Uterus (tissue), 2 donors: Measurements from ENCODE around the gene THRAP3.

Experiments
- CTCF ChIP-seq, 4 experiments: fragments of 200-600 bp in 2 of 4; fragments of 450-650 bp in 2 of 4; sonication (generic) in 2 of 4; IDR thresholded peaks; one replicate each; pipeline ENCODE4 v1.5.1; 2016 to 2019; ENCODE audit warnings: antibody characterized with exemption in 4 of 4, mild to moderate bottlenecking in 2 of 4, moderate library complexity in 1 of 4
- POLR2A ChIP-seq, 2 donors: fragments of 450-650 bp; IDR thresholded peaks; one replicate each; pipeline ENCODE4 v1.6.1; 2016; ENCODE audit warnings: antibody characterized with exemption in 2 of 2, mild to moderate bottlenecking in 1 of 2, moderate library complexity in 1 of 2

DNA sequence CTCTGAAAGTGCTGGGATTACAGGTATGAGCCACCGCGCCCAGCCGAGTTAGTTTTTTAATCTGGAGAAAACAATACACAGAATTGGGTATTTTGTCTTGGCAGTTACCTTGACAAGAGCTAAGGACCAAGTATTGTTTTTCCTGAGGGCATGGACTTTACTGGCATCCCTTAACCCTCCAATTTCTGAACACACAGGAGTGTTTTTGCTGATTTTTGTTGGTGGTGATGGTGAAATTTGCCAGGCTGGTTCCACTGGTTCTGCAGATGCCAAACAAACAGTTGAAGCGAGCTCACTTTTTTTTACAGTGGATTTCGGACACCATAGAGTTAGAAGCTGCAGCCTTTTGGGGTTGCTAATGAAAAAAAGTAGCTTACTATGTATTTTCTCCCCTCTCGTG, 44.7 kb downstream of the THRAP3 start:
- no peak for TF ChIP-seq CTCF (IDR thresholded peaks at IDR 0.05)
- TF ChIP-seq POLR2A (IDR thresholded peaks at IDR 0.05): no peak
